A549 (cell line): ENCODE results near the gene HMGB2. TPM values are rescaled to one million over a fixed set of nuclear protein-coding genes. Genes with fewer than 3 reads are reported as not detected.

Experiments
- ATAC-seq, 2 experiments: fragments of 200-7000 bp in 1 of 2; fragments of >200 bp in 1 of 2; cut with Nextera tagmentation in 1 of 2; cut with Tn5 transposase in 1 of 2; 3 replicates each; pipeline versions ENCODE4 v1.8.0 to v1.9.1; 2018 to 2020; ENCODE audit warnings: mild to moderate bottlenecking in 1 of 2, moderate library complexity in 1 of 2
- CTCF ChIA-PET: fragments of 300-600 bp; sonication (Branson Sonifier 250); formaldehyde crosslinking; extraction: SDS; loops from one replicate; lab custom pipeline; 2021; ENCODE audit warnings: antibody characterized with exemption, inconsistent platforms; lab: Yijun Ruan, JAX
- POLR2A ChIA-PET: fragments of 350-600 bp; formaldehyde crosslinking; extraction: SDS; loops from one replicate; lab custom pipeline; 2021; ENCODE audit warnings: antibody characterized with exemption, inconsistent platforms; lab: Yijun Ruan, JAX
- DNase-seq, 2 experiments: peaks; one replicate each; pipeline versions ENCODE4 v3.0.0 to v3.0.0-alpha.2; 2011 to 2016; ENCODE audit warnings: low read depth in 1 of 2, low spot score in 1 of 2
- FAIRE-seq: peaks from 2 replicates; lab custom pipeline; 2011; peaks lifted over from hg19 to GRCh38; lab: Jason Lieb, UNC
- H3K27ac ChIP-seq, 2 experiments: fragments of >200 bp; sonication (Bioruptor Twin); formaldehyde crosslinking; 3 replicates each; pipeline ENCODE4 v1.5.1; 2016 to 2017
- H3K4me1 ChIP-seq: fragments of >200 bp; sonication (Bioruptor Twin); formaldehyde crosslinking; 3 replicates; pipeline ENCODE4 v1.6.1; 2016
- H3K4me2 ChIP-seq: fragments of >200 bp; sonication (Bioruptor Twin); formaldehyde crosslinking; 3 replicates; pipeline ENCODE4 v1.6.1; 2016
- H3K4me3 ChIP-seq: fragments of >200 bp; sonication (Bioruptor Twin); formaldehyde crosslinking; 3 replicates; pipeline ENCODE4 v1.5.1; 2016
- H3K9me3 ChIP-seq: fragments of >200 bp; sonication (Bioruptor Twin); formaldehyde crosslinking; 3 replicates; pipeline ENCODE4 v1.6.1; 2016
- ATOH8 ChIP-seq: fragments of 250-450 bp; sonication (Bioruptor Pico); IDR thresholded peaks from 2 replicates; pipeline ENCODE4 v1.5.0; 2020; ENCODE audit warnings: low read depth, mild to moderate bottlenecking, moderate library complexity
- BHLHE40 ChIP-seq: IDR thresholded peaks from 2 replicates; pipeline ENCODE4 v1.6.1; 2012; ENCODE audit warnings: low read depth, low read length, inconsistent platforms
- CBX8 ChIP-seq: fragments of 200-600 bp; sonication (generic); IDR thresholded peaks from 2 replicates; pipeline ENCODE4 v1.6.1; 2016
- CEBPB ChIP-seq, 2 experiments: fragments of >200 bp in 1 of 2; sonication (Bioruptor Twin) in 1 of 2; formaldehyde crosslinking in 1 of 2; IDR thresholded peaks; 2 replicates each; pipeline ENCODE4 v1.6.1; 2012 to 2016
- CHD2 ChIP-seq: fragments of 150-350 bp; IDR thresholded peaks from 2 replicates; pipeline ENCODE4 v1.6.1; 2014; ENCODE audit warnings: low read length; ENCODE audit not compliant: partially characterized antibody
- CHD4 ChIP-seq: fragments of 200-600 bp; sonication (generic); IDR thresholded peaks from 2 replicates; pipeline ENCODE4 v1.6.1; 2016; ENCODE audit warnings: antibody characterized with exemption, mild to moderate bottlenecking, borderline replicate concordance
- EP300 ChIP-seq, 2 experiments: fragments of >200 bp; sonication (Bioruptor Twin); formaldehyde crosslinking; IDR thresholded peaks; 2 replicates in 1 of 2; 3 replicates in 1 of 2; pipeline ENCODE4 v1.6.1; 2016 to 2017
- FOSB ChIP-seq: fragments of 250-450 bp; sonication (Bioruptor Pico); IDR thresholded peaks from 2 replicates; pipeline ENCODE4 v1.5.0; 2020; ENCODE audit warnings: mild to moderate bottlenecking, moderate library complexity
- FOXS1 ChIP-seq: fragments of 250-450 bp; sonication (Bioruptor Pico); IDR thresholded peaks from 2 replicates; pipeline ENCODE4 v1.5.0; 2020; ENCODE audit warnings: mild to moderate bottlenecking, moderate library complexity
- HDAC2 ChIP-seq: fragments of 200-600 bp; sonication (generic); IDR thresholded peaks from 2 replicates; pipeline ENCODE4 v1.6.1; 2016
- HOXA7 ChIP-seq: fragments of 250-450 bp; sonication (Bioruptor Pico); IDR thresholded peaks from 2 replicates; pipeline ENCODE4 v1.5.0; 2020; ENCODE audit warnings: mild to moderate bottlenecking, moderate library complexity
- HOXB5 ChIP-seq: fragments of 250-450 bp; sonication (Bioruptor Pico); IDR thresholded peaks from 2 replicates; pipeline ENCODE4 v1.5.0; 2020; ENCODE audit warnings: mild to moderate bottlenecking, moderate library complexity
- MYC ChIP-seq: IDR thresholded peaks from 2 replicates; pipeline ENCODE4 v1.6.1; 2012; ENCODE audit warnings: mild to moderate bottlenecking, inconsistent platforms, low read length, improper control_type of control experiment, borderline replicate concordance
- NR3C1 ChIP-seq: fragments of >200 bp; sonication (Bioruptor Twin); formaldehyde crosslinking; IDR thresholded peaks from 3 replicates; pipeline ENCODE4 v1.6.1; 2017
- POLR2AphosphoS2 ChIP-seq: conservative IDR thresholded peaks from 2 replicates; pipeline ENCODE4 v1.6.1; 2012; ENCODE audit warnings: low read length, improper control_type of control experiment, inconsistent platforms
- RCOR1 ChIP-seq: fragments of 150-350 bp; IDR thresholded peaks from 2 replicates; pipeline ENCODE4 v1.6.1; 2014; ENCODE audit warnings: antibody characterized with exemption, low read length, low read depth
- RFX5 ChIP-seq: fragments of 450-650 bp; IDR thresholded peaks from 2 replicates; pipeline ENCODE4 v1.7.1; 2014; ENCODE audit warnings: antibody characterized with exemption, mild to moderate bottlenecking, moderate library complexity
- RNF2 ChIP-seq: fragments of 200-600 bp; sonication (generic); IDR thresholded peaks from 2 replicates; pipeline ENCODE4 v1.6.1; 2016; ENCODE audit warnings: low read depth, mild to moderate bottlenecking, antibody characterized with exemption, moderate library complexity, borderline replicate concordance
- ZC3H11A ChIP-seq: fragments of 450-650 bp; IDR thresholded peaks from 2 replicates; pipeline ENCODE4 v1.6.1; 2014; ENCODE audit warnings: antibody characterized with exemption, mild to moderate bottlenecking
- ZFP36 ChIP-seq: fragments of 450-650 bp; IDR thresholded peaks from 2 replicates; pipeline ENCODE4 v1.6.1; 2014; ENCODE audit warnings: borderline replicate concordance; ENCODE audit not compliant: partially characterized antibody
- ZSCAN20 ChIP-seq: fragments of 250-450 bp; sonication (Bioruptor Pico); IDR thresholded peaks from 2 replicates; pipeline ENCODE4 v1.8.0; 2022; ENCODE audit warnings: mild to moderate bottlenecking, moderate library complexity
- WGBS: methylation state at CpG from one replicate; pipeline ENCODE4 v1.1.6; 2017; ENCODE audit errors: missing lambda C conversion rate; 5-methylcytosine and 5-hydroxymethylcytosine counted together
- polyA plus RNA-seq, 4 experiments: library from polyadenylated mRNA; depleted of rRNA in 3 of 4; stranded (reverse); fragments of >200 nt; fragmentation: RNase III in 1 of 4; extraction: RNeasy Plus Mini Kit Qiagen cat#74134 plus additional on column Dnase treatment in 1 of 4; gene quantifications; 2 replicates in 3 of 4; 3 replicates in 1 of 4; pipeline ENCODE4 v1.2.3, GENCODE V29; 2011 to 2017
- TF ChIP-seq, protein P1 (sequence below): fragments of 200-600 bp; sonication (generic); IDR thresholded peaks from 2 replicates; pipeline ENCODE4 v1.6.1; 2016; ENCODE audit warnings: antibody characterized with exemption, mild to moderate bottlenecking, moderate library complexity
- TF ChIP-seq, protein P2 (sequence below): fragments of 450-650 bp; IDR thresholded peaks from 2 replicates; pipeline ENCODE4 v1.6.1; 2014; ENCODE audit warnings: antibody characterized with exemption
- TF ChIP-seq, protein P3 (sequence below): fragments of >200 bp; sonication (Bioruptor Twin); formaldehyde crosslinking; IDR thresholded peaks from 2 replicates; pipeline ENCODE4 v1.6.1; 2016

Gene HMGB2
- polyA plus RNA-seq, 2 of the 4 experiments (the other 2 are of a cell fraction) = 101 to 128 TPM

GRCh38 chr4:173343832-173344397 is 9.8 kb upstream of the HMGB2 start:
- FAIRE-seq (no peak), ATAC-seq (no peak), DNase-seq (no peak)
- ChIA-PET CTCF (no interaction called here), POLR2A (no interaction called here)
- H3K4me2 ChIP-seq = no peak overlapping the region
- no peaks in the 10 kb centered on the region for H3K4me1 ChIP-seq
- H3K27ac ChIP-seq = no peak overlapping the region
- no peak overlapping the region for H3K4me3 ChIP-seq
- TF ChIP-seq, protein P1, sequence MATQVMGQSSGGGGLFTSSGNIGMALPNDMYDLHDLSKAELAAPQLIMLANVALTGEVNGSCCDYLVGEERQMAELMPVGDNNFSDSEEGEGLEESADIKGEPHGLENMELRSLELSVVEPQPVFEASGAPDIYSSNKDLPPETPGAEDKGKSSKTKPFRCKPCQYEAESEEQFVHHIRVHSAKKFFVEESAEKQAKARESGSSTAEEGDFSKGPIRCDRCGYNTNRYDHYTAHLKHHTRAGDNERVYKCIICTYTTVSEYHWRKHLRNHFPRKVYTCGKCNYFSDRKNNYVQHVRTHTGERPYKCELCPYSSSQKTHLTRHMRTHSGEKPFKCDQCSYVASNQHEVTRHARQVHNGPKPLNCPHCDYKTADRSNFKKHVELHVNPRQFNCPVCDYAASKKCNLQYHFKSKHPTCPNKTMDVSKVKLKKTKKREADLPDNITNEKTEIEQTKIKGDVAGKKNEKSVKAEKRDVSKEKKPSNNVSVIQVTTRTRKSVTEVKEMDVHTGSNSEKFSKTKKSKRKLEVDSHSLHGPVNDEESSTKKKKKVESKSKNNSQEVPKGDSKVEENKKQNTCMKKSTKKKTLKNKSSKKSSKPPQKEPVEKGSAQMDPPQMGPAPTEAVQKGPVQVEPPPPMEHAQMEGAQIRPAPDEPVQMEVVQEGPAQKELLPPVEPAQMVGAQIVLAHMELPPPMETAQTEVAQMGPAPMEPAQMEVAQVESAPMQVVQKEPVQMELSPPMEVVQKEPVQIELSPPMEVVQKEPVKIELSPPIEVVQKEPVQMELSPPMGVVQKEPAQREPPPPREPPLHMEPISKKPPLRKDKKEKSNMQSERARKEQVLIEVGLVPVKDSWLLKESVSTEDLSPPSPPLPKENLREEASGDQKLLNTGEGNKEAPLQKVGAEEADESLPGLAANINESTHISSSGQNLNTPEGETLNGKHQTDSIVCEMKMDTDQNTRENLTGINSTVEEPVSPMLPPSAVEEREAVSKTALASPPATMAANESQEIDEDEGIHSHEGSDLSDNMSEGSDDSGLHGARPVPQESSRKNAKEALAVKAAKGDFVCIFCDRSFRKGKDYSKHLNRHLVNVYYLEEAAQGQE = no peak
- TF ChIP-seq POLR2AphosphoS2 = no peak
- TF ChIP-seq HOXA7 (CRISPR knock-in tag) = no peak
- TF ChIP-seq ZFP36 = no peak
- no peak for TF ChIP-seq CHD4
- no peak for TF ChIP-seq ZC3H11A
- no peak for TF ChIP-seq RCOR1
- TF ChIP-seq ZSCAN20 (CRISPR knock-in tag) = no peak
- no peak for TF ChIP-seq MYC
- no peak for TF ChIP-seq FOXS1 (CRISPR knock-in tag)
- TF ChIP-seq HDAC2 = no peak
- H3K9me3 ChIP-seq = no peaks in the 10 kb centered on the region
- WGBS = 77% methylated on average over 3 of the region's 3 CpGs

DNA sequence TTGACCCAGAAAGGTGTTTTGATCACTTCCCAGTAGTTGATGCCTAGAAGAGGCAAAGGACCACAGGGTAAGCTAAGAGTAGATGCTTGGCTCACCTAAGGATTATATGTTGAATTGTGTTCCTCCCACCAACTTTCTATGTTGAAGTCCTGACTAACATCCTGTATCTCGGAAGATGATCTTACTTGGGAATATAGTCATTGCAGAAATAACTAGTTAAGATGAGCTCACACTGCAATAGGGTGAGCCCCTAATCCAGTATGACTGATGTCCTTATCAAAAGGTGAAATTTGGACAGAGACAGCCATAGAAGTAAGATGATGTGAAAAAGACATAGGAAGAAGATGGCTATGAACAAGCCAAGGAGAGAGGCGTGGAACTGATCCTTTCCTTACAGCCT is 3.3 kb upstream of the HMGB2 start:
- H3K27ac ChIP-seq = no peak overlapping the region
- ChIA-PET POLR2A (no interaction called here), CTCF (interaction anchor here (1.1 kb wide), 1 partner anchor 34 kb away, joined by 3 read pairs; no protein-coding TSS in a partner anchor)
- 100% methylated on average over 2 of the region's 2 CpGs for WGBS
- FAIRE-seq = no peak
- H3K4me3 ChIP-seq = no peak overlapping the region
- H3K4me2 ChIP-seq = no peak overlapping the region
- no peak for TF ChIP-seq CEBPB (IDR thresholded peaks at IDR 0.05)
- TF ChIP-seq, protein P1 = no peak
- TF ChIP-seq RNF2 = no peak
- no peak for TF ChIP-seq NR3C1
- TF ChIP-seq CHD2 = no peak
- no peak for TF ChIP-seq RFX5
- no peak for TF ChIP-seq CBX8
- no peak for TF ChIP-seq HDAC2
- TF ChIP-seq EP300 (IDR thresholded peaks at IDR 0.05) = no peak
- TF ChIP-seq, protein P2, sequence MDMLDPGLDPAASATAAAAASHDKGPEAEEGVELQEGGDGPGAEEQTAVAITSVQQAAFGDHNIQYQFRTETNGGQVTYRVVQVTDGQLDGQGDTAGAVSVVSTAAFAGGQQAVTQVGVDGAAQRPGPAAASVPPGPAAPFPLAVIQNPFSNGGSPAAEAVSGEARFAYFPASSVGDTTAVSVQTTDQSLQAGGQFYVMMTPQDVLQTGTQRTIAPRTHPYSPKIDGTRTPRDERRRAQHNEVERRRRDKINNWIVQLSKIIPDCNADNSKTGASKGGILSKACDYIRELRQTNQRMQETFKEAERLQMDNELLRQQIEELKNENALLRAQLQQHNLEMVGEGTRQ = no peak
- no peak for TF ChIP-seq FOSB (CRISPR knock-in tag)
- no peak for TF ChIP-seq HOXB5
- TF ChIP-seq ATOH8 (CRISPR knock-in tag) = no peak
- TF ChIP-seq, protein P3, sequence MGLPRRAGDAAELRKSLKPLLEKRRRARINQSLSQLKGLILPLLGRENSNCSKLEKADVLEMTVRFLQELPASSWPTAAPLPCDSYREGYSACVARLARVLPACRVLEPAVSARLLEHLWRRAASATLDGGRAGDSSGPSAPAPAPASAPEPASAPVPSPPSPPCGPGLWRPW = no peak
- TF ChIP-seq BHLHE40 = no peak
- no peak for TF ChIP-seq CHD4
- peaks cover 5% of the 10 kb centered on the region; the same call in 2 of the 3 replicates for H3K4me1 ChIP-seq
- no peaks in the 10 kb centered on the region for H3K9me3 ChIP-seq
- DNase-seq = no peak
- ATAC-seq = no peak
